Endodermal cell (in vitro differentiated cells): ENCODE data around the gene ECHS1. TPM values are rescaled to one million over a fixed set of nuclear protein-coding genes. Genes with fewer than 3 reads are reported as not detected.
"Not testable (repeated sequence)": the region's sequence is repeated elsewhere in the genome, so short reads cannot be mapped to it uniquely, and the experiment has no call there.

ENCODE experiments used
- DNase-seq: peaks from one replicate; pipeline ENCODE4 v3.0.0-alpha.2; 2017
- H3K27ac ChIP-seq: 2 replicates; pipeline ENCODE4 v1.5.1; 2013; ENCODE audit warnings: mild to moderate bottlenecking, low read depth, low read length, moderate library complexity
- H3K27me3 ChIP-seq: 2 replicates; pipeline ENCODE4 v1.6.1; 2013; ENCODE audit warnings: mild to moderate bottlenecking, low read length, moderate library complexity; ENCODE audit not compliant: insufficient read depth, control insufficient read depth, poor library complexity, severe bottlenecking
- H3K36me3 ChIP-seq: 2 replicates; pipeline ENCODE4 v1.7.0; 2013; ENCODE audit warnings: mild to moderate bottlenecking, low read length, moderate library complexity; ENCODE audit not compliant: control insufficient read depth, insufficient read depth
- H3K4me1 ChIP-seq: one replicate; pipeline ENCODE4 v1.7.0; 2013; ENCODE audit warnings: low read length; ENCODE audit not compliant: control insufficient read depth, insufficient read depth
- H3K4me3 ChIP-seq: 2 replicates; pipeline ENCODE4 v1.5.1; 2013; ENCODE audit warnings: mild to moderate bottlenecking, low read length, moderate library complexity
- H3K9ac ChIP-seq: 2 replicates; pipeline ENCODE4 v1.6.1; 2013; ENCODE audit warnings: mild to moderate bottlenecking, low read length, moderate library complexity; ENCODE audit not compliant: poor library complexity, severe bottlenecking; ENCODE audit errors: extremely low read depth
- H3K9me3 ChIP-seq: 2 replicates; pipeline ENCODE4 v1.6.1; 2013; ENCODE audit warnings: mild to moderate bottlenecking, low read length, moderate library complexity; ENCODE audit not compliant: control insufficient read depth
- H3K27ac Mint-ChIP-seq: 2 replicates; pipeline ENCODE4 v1.8.0; 2020; ENCODE audit warnings: mixed read lengths
- H3K27me3 Mint-ChIP-seq: 2 replicates; pipeline ENCODE4 v1.8.0; 2021; ENCODE audit warnings: mild to moderate bottlenecking, mixed read lengths; ENCODE audit not compliant: insufficient read depth
- H3K36me3 Mint-ChIP-seq: 2 replicates; pipeline ENCODE4 v1.8.0; 2020; ENCODE audit warnings: low read depth, mixed read lengths
- H3K4me1 Mint-ChIP-seq: 2 replicates; pipeline ENCODE4 v1.8.0; 2020; ENCODE audit warnings: mixed read lengths
- H3K4me3 Mint-ChIP-seq: 2 replicates; pipeline ENCODE4 v1.8.0; 2020; ENCODE audit warnings: mild to moderate bottlenecking, moderate library complexity, mixed read lengths
- H3K9me3 Mint-ChIP-seq: 2 replicates; pipeline ENCODE4 v1.8.0; 2020; ENCODE audit warnings: mild to moderate bottlenecking, mixed read lengths
- WGBS, 2 experiments: methylation state at CpG; one replicate each; pipeline versions ENCODE4 v1.1.5 to v1.1.7; 2013; ENCODE audit warnings: missing lambda C conversion rate in 2 of 2, mixed read lengths in 1 of 2; ENCODE audit not compliant: insufficient coverage in 1 of 2, insufficient read length in 1 of 2; 5-methylcytosine and 5-hydroxymethylcytosine counted together
- total RNA-seq, 2 donors: library from RNA; stranded (reverse); fragmentation: NEBNext Ultra II Directional in 1 of 2; extraction: Animal tissue kit (Norgen Biotek cat#: 25700) in 1 of 2; gene quantifications; 2 replicates in 1 of 2; 3 replicates in 1 of 2; pipeline ENCODE4 v1.2.1, GENCODE V29; 2021
- TF ChIP-seq, protein P1 (sequence below): fragments of 200-600 bp; sonication (generic); conservative IDR thresholded peaks from 2 replicates; pipeline ENCODE4 v1.5.0; 2021; ENCODE audit warnings: antibody characterized with exemption, mild to moderate bottlenecking

The ECHS1 gene
- total RNA-seq, 2 donors from 2014 or later, result 92.3 to 102 TPM

DNA sequence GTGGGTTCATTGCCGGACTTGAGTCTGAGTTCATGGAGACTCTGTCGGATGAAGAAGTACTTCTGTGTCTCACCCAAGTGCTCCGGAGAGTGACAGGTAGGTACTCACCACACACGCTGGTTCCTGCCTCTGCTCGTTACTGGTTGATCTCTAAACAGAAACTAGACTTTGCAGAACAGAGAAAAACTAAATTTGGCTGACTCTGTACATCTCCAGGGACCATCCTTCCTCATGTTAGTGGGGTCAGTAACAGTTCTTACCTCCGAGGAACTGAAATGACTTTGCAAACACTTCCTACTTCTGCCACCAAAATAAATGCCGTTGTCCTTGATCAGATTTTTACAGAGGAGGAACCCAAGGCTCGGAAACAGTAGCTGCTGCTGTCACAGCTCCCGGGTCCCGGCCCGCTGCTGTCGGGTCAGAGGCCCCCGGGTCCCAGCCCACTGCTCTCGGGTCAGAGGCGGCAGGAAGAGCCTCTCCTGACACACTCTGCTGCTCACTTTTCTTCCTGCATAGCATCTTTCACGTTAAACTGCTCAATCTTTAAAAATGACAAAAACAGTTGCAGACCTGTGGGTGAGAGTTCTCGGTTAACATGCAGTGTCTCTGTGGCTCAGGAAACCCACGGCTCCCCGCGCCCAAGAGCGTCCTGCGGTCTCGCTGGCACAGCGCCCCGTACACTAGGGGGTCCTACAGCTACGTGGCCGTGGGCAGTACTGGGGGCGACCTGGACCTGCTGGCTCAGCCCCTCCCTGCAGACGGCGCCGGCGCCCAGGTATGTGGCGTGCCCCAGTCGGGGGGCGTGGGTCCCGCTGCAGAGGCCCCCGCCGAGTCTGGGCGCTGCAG, 16.0 kb upstream of the ECHS1 start:
- peaks cover 2% of the 10 kb centered on the region for H3K4me1 Mint-ChIP-seq
- H3K9me3 ChIP-seq, result no peaks in the 10 kb centered on the region
- no peak overlapping the region for H3K4me3 ChIP-seq
- no peaks in the 10 kb centered on the region for H3K9me3 Mint-ChIP-seq
- no peak overlapping the region for H3K9ac ChIP-seq
- no peaks in the 10 kb centered on the region for H3K4me1 ChIP-seq
- no peak overlapping the region for H3K27ac ChIP-seq
- no peak overlapping the region for H3K4me3 Mint-ChIP-seq
- H3K27me3 Mint-ChIP-seq, result no peaks in the 10 kb centered on the region
- DNase-seq, result no peak
- peaks cover 15% of the 10 kb centered on the region for H3K36me3 Mint-ChIP-seq
- H3K27me3 ChIP-seq, result no peaks in the 10 kb centered on the region
- 93 to 95% methylated on average over 23 to 39 of the region's 39 CpGs for WGBS, 2 experiments
- no peaks in the 10 kb centered on the region for H3K36me3 ChIP-seq
- H3K27ac Mint-ChIP-seq, result no peak overlapping the region
- TF ChIP-seq, protein P1, sequence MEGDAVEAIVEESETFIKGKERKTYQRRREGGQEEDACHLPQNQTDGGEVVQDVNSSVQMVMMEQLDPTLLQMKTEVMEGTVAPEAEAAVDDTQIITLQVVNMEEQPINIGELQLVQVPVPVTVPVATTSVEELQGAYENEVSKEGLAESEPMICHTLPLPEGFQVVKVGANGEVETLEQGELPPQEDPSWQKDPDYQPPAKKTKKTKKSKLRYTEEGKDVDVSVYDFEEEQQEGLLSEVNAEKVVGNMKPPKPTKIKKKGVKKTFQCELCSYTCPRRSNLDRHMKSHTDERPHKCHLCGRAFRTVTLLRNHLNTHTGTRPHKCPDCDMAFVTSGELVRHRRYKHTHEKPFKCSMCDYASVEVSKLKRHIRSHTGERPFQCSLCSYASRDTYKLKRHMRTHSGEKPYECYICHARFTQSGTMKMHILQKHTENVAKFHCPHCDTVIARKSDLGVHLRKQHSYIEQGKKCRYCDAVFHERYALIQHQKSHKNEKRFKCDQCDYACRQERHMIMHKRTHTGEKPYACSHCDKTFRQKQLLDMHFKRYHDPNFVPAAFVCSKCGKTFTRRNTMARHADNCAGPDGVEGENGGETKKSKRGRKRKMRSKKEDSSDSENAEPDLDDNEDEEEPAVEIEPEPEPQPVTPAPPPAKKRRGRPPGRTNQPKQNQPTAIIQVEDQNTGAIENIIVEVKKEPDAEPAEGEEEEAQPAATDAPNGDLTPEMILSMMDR, result no peak

GRCh38 chr10:133388236-133388972, 15.2 kb upstream of the ECHS1 start:
- no peak overlapping the region for H3K4me3 Mint-ChIP-seq
- Histone ChIP-seq H3K36me3 (no peaks in the 10 kb centered on the region), H3K27ac (no peak overlapping the region), H3K4me3 (no peak overlapping the region), H3K4me1 (no peaks in the 10 kb centered on the region), H3K9me3 (no peaks in the 10 kb centered on the region), H3K27me3 (no peaks in the 10 kb centered on the region), H3K9ac (no peak overlapping the region)
- peaks cover 15% of the 10 kb centered on the region for H3K36me3 Mint-ChIP-seq
- no peaks in the 10 kb centered on the region for H3K27me3 Mint-ChIP-seq
- 81 to 87% methylated on average over 14 to 17 of the region's 17 CpGs for WGBS, 2 experiments
- no peaks in the 10 kb centered on the region for H3K9me3 Mint-ChIP-seq
- TF ChIP-seq, protein P1, result no peak
- no peak for DNase-seq
- no peak overlapping the region for H3K27ac Mint-ChIP-seq
- peaks cover under 1% of the 10 kb centered on the region for H3K4me1 Mint-ChIP-seq

DNA sequence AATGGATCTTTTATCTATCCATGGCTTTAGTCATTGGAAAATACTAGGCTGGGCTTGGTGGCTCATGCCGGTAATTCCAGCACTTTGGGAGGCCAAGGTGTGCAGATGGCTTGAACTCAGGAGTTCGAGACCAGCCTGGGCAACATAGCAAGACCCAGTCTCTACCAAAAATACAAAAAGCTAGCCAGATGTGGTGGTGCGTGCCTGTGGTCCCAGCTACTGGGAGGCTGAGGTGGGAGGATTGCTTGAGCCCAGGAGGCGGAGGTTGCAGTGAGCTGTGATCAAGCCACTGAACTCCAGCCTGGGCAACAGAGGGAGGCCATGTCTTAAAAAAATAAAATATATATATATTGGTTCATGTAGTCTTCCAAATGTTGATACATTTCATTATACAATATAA, 13.8 kb upstream of the ECHS1 start:
- H3K27ac Mint-ChIP-seq, DNase-seq, H3K4me1 Mint-ChIP-seq, H3K9ac ChIP-seq, H3K27me3 Mint-ChIP-seq, H3K36me3 ChIP-seq, H3K4me3 Mint-ChIP-seq, H3K27me3 ChIP-seq, H3K9me3 Mint-ChIP-seq, H3K4me1 ChIP-seq, H3K9me3 ChIP-seq, H3K27ac ChIP-seq, H3K4me3 ChIP-seq: not testable (repeated sequence)
- 98 to 100% methylated on average over 1 to 4 of the region's 4 CpGs for whole genome bisulfite sequencing, 2 experiments
- peaks cover 18% of the 10 kb centered on the region for H3K36me3 Mint-ChIP-seq
